A673 (cell line): ENCODE data around the gene NPHP4.

Source experiments
- CTCF ChIP-seq: fragments of 300-800, 200-600 bp; sonication (generic); conservative IDR thresholded peaks from 2 replicates; pipeline ENCODE4 v1.5.1; 2017; ENCODE audit warnings: low read depth, mild to moderate bottlenecking, antibody characterized with exemption, low read length, moderate library complexity, mixed read lengths
- EZH2 ChIP-seq: fragments of 200-600 bp; sonication (generic); IDR thresholded peaks from 2 replicates; pipeline ENCODE4 v1.6.1; 2017; ENCODE audit warnings: borderline replicate concordance, low read depth, mild to moderate bottlenecking, mixed read lengths, antibody characterized with exemption, low read length; ENCODE audit not compliant: poor library complexity, severe bottlenecking

- no peak for TF ChIP-seq CTCF
- no peak for TF ChIP-seq EZH2
Measured at GRCh38 chr1:5971471-5972197, 20.6 kb downstream of the NPHP4 start.
